Endothelial cell of umbilical vein (primary cell): ENCODE results near the gene CCDC136. TPM values are rescaled to one million over a fixed set of nuclear protein-coding genes. Genes with fewer than 3 reads are reported as not detected.
A peak's percentile ranks its signal among the peaks of the same experiment; 100 is the strongest.

Experiments
- Bru-seq: library from RNA; stranded (reverse); fragments of 400-500 nt; gene quantifications from one replicate; lab custom pipeline; 2021; lab: Mats Ljungman, UMichigan
- BruChase-seq, 2 experiments: library from RNA; stranded (reverse); fragments of 400-500 nt; gene quantifications; one replicate each; lab custom pipeline; 2021; lab: Mats Ljungman, UMichigan
- BruUV-seq: library from RNA; stranded (reverse); fragments of 400-500 nt; replicated peaks from 2 replicates; lab custom pipeline; 2021; lab: Mats Ljungman, UMichigan
- CTCF ChIA-PET: fragments of 300-600, 350-600 bp; sonication (Branson Sonifier 250); formaldehyde crosslinking; loops from one replicate; lab custom pipeline; 2021; ENCODE audit warnings: antibody characterized with exemption, inconsistent platforms; lab: Charles Lee
- POLR2A ChIA-PET: fragments of 300-600, 350-600 bp; sonication (Branson Sonifier 250); formaldehyde crosslinking; loops from one replicate; lab custom pipeline; 2021; ENCODE audit warnings: antibody characterized with exemption, inconsistent platforms; lab: Charles Lee
- DNase-seq: peaks from one replicate; pipeline ENCODE4 v3.0.0-alpha.2; 2011; ENCODE audit warnings: low read depth, low spot score
- FAIRE-seq: peaks from 2 replicates; lab custom pipeline; 2011; peaks lifted over from hg19 to GRCh38; lab: Jason Lieb, UNC
- H2AFZ ChIP-seq: 2 replicates; pipeline ENCODE4 v1.6.0; 2012; ENCODE audit warnings: low read depth, low read length, control low read depth, inconsistent platforms
- H3K27ac ChIP-seq: 2 replicates; pipeline ENCODE4 v1.5.1; 2011; ENCODE audit warnings: low read depth, mild to moderate bottlenecking, control low read depth, low read length, moderate library complexity; ENCODE audit not compliant: insufficient read depth
- H3K27me3 ChIP-seq, 2 experiments: 2 replicates each; pipeline versions ENCODE4 v1.6.0 to v1.6.1; 2011; ENCODE audit warnings: low read length in 2 of 2, mixed read lengths in 1 of 2; ENCODE audit not compliant: control insufficient read depth in 2 of 2, insufficient read depth in 2 of 2
- H3K36me3 ChIP-seq, 2 experiments: 2 replicates in 1 of 2; 3 replicates in 1 of 2; pipeline ENCODE4 v1.5.1; 2011; ENCODE audit warnings: low read length in 2 of 2, mild to moderate bottlenecking in 1 of 2, moderate library complexity in 1 of 2; ENCODE audit not compliant: control insufficient read depth in 2 of 2, insufficient read depth in 2 of 2; ENCODE audit errors: extremely low read depth in 1 of 2
- H3K4me1 ChIP-seq: 3 replicates; pipeline ENCODE4 v1.5.1; 2011; ENCODE audit warnings: mild to moderate bottlenecking, low read length; ENCODE audit not compliant: control insufficient read depth, insufficient read depth; ENCODE audit errors: extremely low read depth
- H3K4me2 ChIP-seq: 2 replicates; pipeline ENCODE4 v1.6.1; 2011; ENCODE audit warnings: low read length, control low read depth, mixed read lengths; ENCODE audit not compliant: insufficient read depth
- H3K4me3 ChIP-seq, 3 experiments: fragments of 200-600 bp in 1 of 3; sonication (generic), shearing (Covaris generic) in 1 of 3; replicated peaks in 1 of 3; 2 replicates each; pipeline ENCODE4 v1.5.1; 2011 to 2016; ENCODE audit warnings: control low read depth in 3 of 3, low read length in 3 of 3, mild to moderate bottlenecking in 2 of 3, inconsistent platforms in 1 of 3, low read depth in 1 of 3, moderate library complexity in 1 of 3; ENCODE audit not compliant: insufficient read depth in 1 of 3
- H3K79me2 ChIP-seq: 2 replicates; pipeline ENCODE4 v1.6.0; 2012; ENCODE audit warnings: low read length, inconsistent platforms; ENCODE audit not compliant: control insufficient read depth, insufficient read depth
- H3K9ac ChIP-seq: replicated peaks from 2 replicates; pipeline ENCODE3; 2011; ENCODE audit warnings: low read length, control low read depth; ENCODE audit not compliant: insufficient read depth; ENCODE audit errors: extremely low read depth
- H3K9me1 ChIP-seq: replicated peaks from 3 replicates; pipeline ENCODE4 v1.6.0; 2011; ENCODE audit warnings: mild to moderate bottlenecking, low read length; ENCODE audit not compliant: control insufficient read depth, insufficient read depth; ENCODE audit errors: extremely low read depth
- H3K9me3 ChIP-seq: replicated peaks from 2 replicates; pipeline ENCODE4 v1.5.1; 2012; ENCODE audit warnings: low read length, inconsistent platforms; ENCODE audit not compliant: control insufficient read depth, insufficient read depth
- H4K20me1 ChIP-seq: replicated peaks from 2 replicates; pipeline ENCODE3; 2011; ENCODE audit warnings: mild to moderate bottlenecking, low read length; ENCODE audit not compliant: control insufficient read depth, insufficient read depth; ENCODE audit errors: extremely low read depth
- CTCF ChIP-seq, 2 donors: IDR thresholded peaks; 1 replicate in 1 of 2; 2 replicates in 1 of 2; pipeline ENCODE4 v1.5.1; 2011; ENCODE audit warnings: low read length in 2 of 2, mild to moderate bottlenecking in 2 of 2, moderate library complexity in 2 of 2, control low read depth in 1 of 2, inconsistent platforms in 1 of 2, low read depth in 1 of 2; ENCODE audit not compliant: insufficient read depth in 1 of 2; ENCODE audit errors: extremely low read depth in 1 of 2
- EZH2 ChIP-seq: IDR thresholded peaks from 2 replicates; pipeline ENCODE4 v1.6.1; 2012; ENCODE audit warnings: borderline replicate concordance, low read depth, mild to moderate bottlenecking, moderate library complexity, low read length, inconsistent platforms; ENCODE audit not compliant: severe bottlenecking
- FOS ChIP-seq: IDR thresholded peaks from 2 replicates; pipeline ENCODE4 v1.6.1; 2011; ENCODE audit warnings: mild to moderate bottlenecking, low read length, moderate library complexity, borderline replicate concordance; ENCODE audit not compliant: insufficient read depth
- GATA2 ChIP-seq: IDR thresholded peaks from 2 replicates; pipeline ENCODE4 v1.7.0; 2011; ENCODE audit warnings: low read depth, mild to moderate bottlenecking, moderate library complexity, mixed read lengths, low read length; ENCODE audit not compliant: insufficient read length, insufficient read depth
- JUN ChIP-seq: IDR thresholded peaks from 2 replicates; pipeline ENCODE4 v1.6.1; 2011; ENCODE audit warnings: borderline replicate concordance, low read depth; ENCODE audit not compliant: insufficient read length, insufficient read depth
- MAX ChIP-seq: IDR thresholded peaks from 2 replicates; pipeline ENCODE4 v1.6.1; 2011; ENCODE audit not compliant: insufficient read depth, insufficient read length
- MYC ChIP-seq: IDR thresholded peaks from one replicate; pipeline ENCODE4 v1.6.1; 2011; ENCODE audit warnings: mild to moderate bottlenecking, low read depth, low read length
- POLR2A ChIP-seq: IDR thresholded peaks from 2 replicates; pipeline ENCODE4 v1.6.1; 2012; ENCODE audit warnings: low read depth, mild to moderate bottlenecking, control low read depth, low read length
- POLR2AphosphoS5 ChIP-seq: IDR thresholded peaks from 2 replicates; pipeline ENCODE4 v1.6.1; 2012; ENCODE audit warnings: low read depth, mild to moderate bottlenecking, control low read depth, low read length, moderate library complexity; ENCODE audit not compliant: insufficient read depth
- dilution Hi-C: fragments of 300-500 bp; cut with MboI; formaldehyde crosslinking; loops from one replicate; pipeline ENCODE4 v1.15.0; 2019; ENCODE audit warnings: low sequenced_read_pairs; ENCODE audit not compliant: extremely low pct_ligation_motif_present
- intact Hi-C: fragments of 100-400 bp; cut with micrococcal nuclease; formaldehyde crosslinking; loops from one replicate; pipeline ENCODE4 v1.10.0; 2022
- long read RNA-seq: library from polyadenylated mRNA; stranded (forward); transcript quantifications from one replicate; pipeline ENCODE4 v2.0.0, GENCODE V29; 2021
- polyA minus RNA-seq, 3 experiments: library from RNA; depleted of rRNA, polyadenylated mRNA; stranded (reverse); fragments of >200 nt; gene quantifications; 1 replicate in 1 of 3; 2 replicates in 2 of 3; pipeline ENCODE4 v1.2.3, GENCODE V29; 2011
- polyA plus RNA-seq, 4 experiments: library from polyadenylated mRNA; depleted of rRNA in 3 of 4; stranded (reverse) in 3 of 4; unstranded in 1 of 4; fragments of >200 nt; gene quantifications; 2 replicates each; pipeline versions ENCODE4 v1.2.1 to v1.2.3, GENCODE V29; 2011 to 2012; ENCODE audit warnings: missing spikeins in 1 of 4
- total RNA-seq: library from RNA; stranded (reverse); gene quantifications from 2 replicates; pipeline ENCODE4 v1.2.3, GENCODE V29; 2021

CCDC136 gene
- total RNA-seq (3.2 and 3.3 TPM in 2 replicates), polyA plus RNA-seq (1.1 and 1.8 TPM in 2 replicates), polyA minus RNA-seq (3.4 and 6.3 TPM in 2 replicates), Bru-seq, nascent RNA (percentile 28 among the genes with signal in this experiment), BruChase-seq, experiment 1, labeled RNA remaining after a 6-hour chase (percentile 34 among the genes with signal in this experiment), BruChase-seq, experiment 2, labeled RNA remaining after a 2-hour chase (percentile 37 among the genes with signal in this experiment)
- 1.6 and 2.0 TPM in 2 replicates for polyA plus RNA-seq (2011; cell fraction: cytosol; rRNA removed)
- 15.2 and 15.8 TPM in 2 replicates for polyA plus RNA-seq (2011; cell fraction: nucleus; rRNA removed)
- 3.0 and 4.3 TPM in 2 replicates for polyA plus RNA-seq (2012)
- polyA minus RNA-seq (2011; cell fraction: cytosol; rRNA and poly(A)+ RNA removed), result not detected
- polyA minus RNA-seq (2011; cell fraction: nucleus; rRNA and poly(A)+ RNA removed), result 3.4 and 7.5 TPM in 2 replicates
- long read RNA-seq, partial matches to known transcripts, result 1 of 5 reads
- long read RNA-seq, other reads (novel, unspliced or antisense), result 4 of 5 reads

DNA sequence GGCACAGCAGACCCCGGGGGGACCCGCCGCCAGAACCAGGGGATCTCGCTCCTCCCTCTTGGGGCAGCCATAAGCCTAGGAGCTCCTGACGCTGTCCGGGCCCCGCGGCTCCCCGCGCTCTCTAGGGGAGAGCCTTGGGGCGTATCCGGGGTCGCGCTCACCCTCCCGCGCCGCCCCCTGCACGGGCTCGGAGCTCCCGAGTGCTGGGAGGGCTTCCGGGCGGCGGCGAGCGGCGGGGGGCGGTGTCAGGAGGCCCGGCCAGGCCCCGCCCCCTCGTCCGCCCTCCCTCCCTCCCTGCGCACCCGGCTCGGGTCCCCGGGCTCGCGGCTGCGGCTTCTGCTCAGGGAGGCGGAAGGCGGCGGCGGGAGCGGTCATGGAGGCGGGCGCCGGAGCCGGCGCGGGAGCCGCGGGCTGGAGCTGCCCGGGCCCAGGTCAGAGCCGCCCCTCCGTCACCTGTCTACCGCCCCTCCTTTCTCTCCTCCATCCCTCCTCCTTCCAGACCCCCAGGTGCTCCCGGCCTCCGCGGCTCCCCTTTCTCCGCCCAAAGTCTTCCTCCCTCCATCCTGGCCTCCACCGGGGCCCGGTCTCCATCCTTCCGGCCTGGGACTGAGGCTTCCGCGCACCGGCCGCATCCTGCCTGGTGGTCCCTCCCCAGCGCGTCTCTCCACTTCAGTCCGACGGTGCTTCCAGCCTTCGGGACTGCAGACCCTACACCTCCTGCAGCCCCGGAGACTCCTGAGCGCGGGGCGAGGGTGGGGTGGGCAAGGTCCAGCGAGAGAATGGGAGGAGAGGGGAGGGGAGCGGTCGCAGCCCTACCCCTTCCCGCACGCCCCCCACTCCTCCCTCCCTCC, at the start of gene CCDC136:
TSS of gene CCDC136 (plus strand) at position 848 of the 851 bp plus-strand sequence. CDS start 444 bp downstream, outside the sequence.
- Histone ChIP-seq H3K36me3 (no peaks in the 10 kb centered on the region), H3K4me1 (peaks cover 4% of the 10 kb centered on the region), H4K20me1 (no peaks in the 10 kb centered on the region), H3K4me2 (peak within 1 kb of the TSS; percentile 83), H3K4me3 (peak within 1 kb of the TSS; percentile 55 to 80 (median 55)), H2AFZ (peak within 1 kb of the TSS; percentile 96), H3K9me1 (no peaks in the 10 kb centered on the region), H3K27ac (no peak within 1 kb of the TSS), H3K79me2 (no peaks in the 10 kb centered on the region), H3K27me3 (peaks cover 16 to 32% of the 10 kb centered on the region in 2 experiments), H3K9me3 (no peaks in the 10 kb centered on the region), H3K9ac (peak within 1 kb of the TSS; percentile 13)
- TF ChIP-seq EZH2 (peak; percentile 7), POLR2AphosphoS5 (no peak)
- FAIRE-seq (no peak), DNase-seq (peak; percentile 43)
- no TSS peak for BruUV-seq
- intact Hi-C loops, result loop anchor here (1.0 to 2.0 kb wide), 2 partner anchors 41 to 72 kb away; no protein-coding TSS in a partner anchor
- dilution Hi-C loops, result no loop called here
- CTCF ChIA-PET, result interaction anchor here (0.9 to 1.2 kb wide), 4 partner anchors 8 to 92 kb away, joined by 3 to 8 read pairs (median 4); no protein-coding TSS in a partner anchor
- POLR2A ChIA-PET, result no interaction called here

- no peak overlapping the region for H3K9ac ChIP-seq
- POLR2A ChIA-PET, result no interaction called here
- no peaks in the 10 kb centered on the region for H3K27me3 ChIP-seq
- BruUV-seq, result no TSS peak
- H4K20me1 ChIP-seq, result peaks cover 15% of the 10 kb centered on the region
- H3K79me2 ChIP-seq, result peaks cover 80% of the 10 kb centered on the region
- H3K27ac ChIP-seq, result no peak overlapping the region
- intact Hi-C loops (no loop called here), dilution Hi-C loops (no loop called here)
- DNase-seq (no peak), FAIRE-seq (no peak)
- H3K4me2 ChIP-seq, result peak overlapping the region; percentile 91
- H2AFZ ChIP-seq, result no peak overlapping the region
- H3K9me1 ChIP-seq, result no peaks in the 10 kb centered on the region
- H3K4me3 ChIP-seq, result no peak overlapping the region
- H3K4me1 ChIP-seq, result peaks cover 33% of the 10 kb centered on the region
- CTCF ChIA-PET, result no interaction called here
- TF ChIP-seq GATA2 (no peak), MYC (no peak), POLR2AphosphoS5 (no peak), JUN (no peak), MAX (no peak), POLR2A (no peak), EZH2 (no peak), CTCF (IDR thresholded peaks at IDR 0.05; ENCODE audit: extremely low read depth in 1 of 2, insufficient read depth in 1 of 2, low read depth in 1 of 2, low read length in 2 of 2) (no peak), FOS (no peak)
- no peaks in the 10 kb centered on the region for H3K9me3 ChIP-seq
- H3K36me3 ChIP-seq, result peaks cover 0 to 4% of the 10 kb centered on the region in 2 experiments
Observed at GRCh38 chr7:128742206-128742605, 49.6 kb upstream of the CCDC136 start.
